GM10266 (cell line): ENCODE measurements around the gene PREPL.

ENCODE experiments used
- DNase-seq: peaks from one replicate; pipeline ENCODE4 v3.0.0; 2012; ENCODE audit errors: extremely low spot score
- TF ChIP-seq, protein P1 (sequence below): IDR thresholded peaks from 2 replicates; pipeline ENCODE4 v1.5.1; 2012; ENCODE audit warnings: mild to moderate bottlenecking, low read depth; ENCODE audit not compliant: control insufficient read depth, insufficient read depth; ENCODE audit errors: missing control alignments

PREPL gene

DNA sequence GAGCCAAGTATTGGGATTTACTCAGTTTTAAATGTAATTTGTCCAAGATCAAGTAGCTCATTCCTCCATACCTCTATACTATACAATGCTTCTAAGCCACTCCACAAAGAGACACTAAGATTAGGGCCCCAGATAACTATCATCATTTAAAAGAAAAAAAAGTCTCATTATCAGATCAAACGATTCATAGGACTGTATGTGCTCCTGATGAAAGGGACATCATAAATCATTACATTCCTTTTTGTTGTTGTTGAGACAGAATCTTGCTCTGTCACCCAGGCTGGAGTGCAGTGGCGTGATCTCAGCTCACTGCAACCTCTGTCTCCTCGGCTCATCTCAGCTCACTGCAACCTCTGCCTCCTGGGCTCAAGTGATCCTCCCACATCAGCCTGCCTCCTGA lies 88.2 kb downstream of the PREPL start:
- DNase-seq, result no peak
- TF ChIP-seq, protein P1, sequence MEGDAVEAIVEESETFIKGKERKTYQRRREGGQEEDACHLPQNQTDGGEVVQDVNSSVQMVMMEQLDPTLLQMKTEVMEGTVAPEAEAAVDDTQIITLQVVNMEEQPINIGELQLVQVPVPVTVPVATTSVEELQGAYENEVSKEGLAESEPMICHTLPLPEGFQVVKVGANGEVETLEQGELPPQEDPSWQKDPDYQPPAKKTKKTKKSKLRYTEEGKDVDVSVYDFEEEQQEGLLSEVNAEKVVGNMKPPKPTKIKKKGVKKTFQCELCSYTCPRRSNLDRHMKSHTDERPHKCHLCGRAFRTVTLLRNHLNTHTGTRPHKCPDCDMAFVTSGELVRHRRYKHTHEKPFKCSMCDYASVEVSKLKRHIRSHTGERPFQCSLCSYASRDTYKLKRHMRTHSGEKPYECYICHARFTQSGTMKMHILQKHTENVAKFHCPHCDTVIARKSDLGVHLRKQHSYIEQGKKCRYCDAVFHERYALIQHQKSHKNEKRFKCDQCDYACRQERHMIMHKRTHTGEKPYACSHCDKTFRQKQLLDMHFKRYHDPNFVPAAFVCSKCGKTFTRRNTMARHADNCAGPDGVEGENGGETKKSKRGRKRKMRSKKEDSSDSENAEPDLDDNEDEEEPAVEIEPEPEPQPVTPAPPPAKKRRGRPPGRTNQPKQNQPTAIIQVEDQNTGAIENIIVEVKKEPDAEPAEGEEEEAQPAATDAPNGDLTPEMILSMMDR, result no peak

DNA sequence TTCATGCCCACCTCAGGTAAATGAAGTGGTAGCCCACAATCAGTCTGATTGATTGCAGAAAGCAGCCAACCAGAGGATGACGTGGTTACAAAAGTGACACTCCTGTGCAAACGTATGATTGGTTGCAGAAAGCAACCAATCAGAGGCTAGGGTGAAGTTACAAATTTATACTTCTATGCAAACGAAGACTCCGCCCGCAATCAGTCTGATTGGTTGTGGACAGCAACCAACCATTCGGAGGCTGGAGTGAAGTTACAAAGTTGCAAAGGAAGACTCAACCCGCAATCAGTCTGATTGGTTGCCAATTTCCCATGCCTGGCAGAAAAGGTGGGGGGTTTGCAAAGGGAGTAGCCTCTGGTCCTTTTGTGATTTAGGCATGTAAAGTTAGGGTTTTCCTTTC lies 90.0 kb downstream of the PREPL start:
- DNase-seq, result no peak
- TF ChIP-seq, protein P1, result no peak

- DNase-seq, result no peak
- TF ChIP-seq, protein P1, result no peak
Measured at GRCh38 chr2:44269831-44270230, 91.5 kb downstream of the PREPL start.

- DNase-seq, result no peak
Measured at GRCh38 chr2:44267796-44268648, 93.3 kb downstream of the PREPL start.

More at GRCh38 chr2:44267796-44268648, 93.3 kb downstream of the PREPL start:
- TF ChIP-seq, protein P1, result no peak
